Activated gamma-delta T cell treated with Interleukin-2 at 50 U/mL for 16 hours (primary cell): ENCODE data around the gene DPH5.
A peak's percentile ranks its signal among the peaks of the same experiment; 100 is the strongest.
"Not testable (repeated sequence)": the region's sequence is repeated elsewhere in the genome, so short reads cannot be mapped to it uniquely, and the experiment has no call there.

Experiments used
- DNase-seq: peaks from one replicate; pipeline ENCODE4 v3.0.0-alpha.2; 2020

DPH5 gene, protein sequence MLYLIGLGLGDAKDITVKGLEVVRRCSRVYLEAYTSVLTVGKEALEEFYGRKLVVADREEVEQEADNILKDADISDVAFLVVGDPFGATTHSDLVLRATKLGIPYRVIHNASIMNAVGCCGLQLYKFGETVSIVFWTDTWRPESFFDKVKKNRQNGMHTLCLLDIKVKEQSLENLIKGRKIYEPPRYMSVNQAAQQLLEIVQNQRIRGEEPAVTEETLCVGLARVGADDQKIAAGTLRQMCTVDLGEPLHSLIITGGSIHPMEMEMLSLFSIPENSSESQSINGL

DNA sequence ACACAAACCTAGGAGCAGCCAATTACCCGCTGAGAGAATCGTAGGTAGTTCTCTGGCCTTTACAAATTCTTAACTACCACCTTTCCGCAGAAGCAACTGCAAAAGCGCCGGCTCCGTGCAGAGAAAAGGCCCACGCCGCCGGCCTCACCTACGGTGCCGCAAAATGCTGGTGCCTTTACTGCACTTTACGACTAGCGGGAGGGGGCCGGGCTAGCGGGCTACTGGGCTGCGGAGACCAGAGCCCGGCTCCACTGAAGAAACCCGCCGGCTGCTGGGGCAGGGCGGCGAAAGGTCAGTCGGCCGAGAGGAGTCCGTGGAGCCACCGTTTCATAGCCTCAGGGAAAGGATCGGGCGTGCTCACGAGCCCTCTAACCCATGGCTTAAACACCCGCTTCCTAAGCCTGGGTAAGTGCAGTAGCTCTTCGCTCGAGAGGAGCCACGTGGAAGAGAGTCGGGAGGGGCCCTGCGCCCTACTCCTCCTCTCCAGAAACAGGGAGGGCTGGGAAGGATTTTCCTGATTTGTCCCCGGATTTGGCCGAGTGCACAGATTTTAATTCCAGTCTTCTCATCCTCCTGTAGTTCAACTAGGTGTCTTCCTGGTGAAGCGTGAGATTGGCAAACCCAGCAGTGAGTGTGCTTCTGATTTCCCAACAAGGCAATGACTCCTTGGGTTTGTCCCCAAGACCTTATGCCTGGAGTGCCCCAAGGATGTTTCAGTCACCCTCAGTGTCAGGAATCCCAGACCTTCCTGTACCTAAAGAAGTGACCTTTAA is at the start of gene DPH5:
TSS of gene DPH5 (minus strand) at position 128 of the 773 bp plus-strand sequence. CDS start 341 bp downstream, outside the sequence.
- DNase-seq, result peak; percentile 85

DNA sequence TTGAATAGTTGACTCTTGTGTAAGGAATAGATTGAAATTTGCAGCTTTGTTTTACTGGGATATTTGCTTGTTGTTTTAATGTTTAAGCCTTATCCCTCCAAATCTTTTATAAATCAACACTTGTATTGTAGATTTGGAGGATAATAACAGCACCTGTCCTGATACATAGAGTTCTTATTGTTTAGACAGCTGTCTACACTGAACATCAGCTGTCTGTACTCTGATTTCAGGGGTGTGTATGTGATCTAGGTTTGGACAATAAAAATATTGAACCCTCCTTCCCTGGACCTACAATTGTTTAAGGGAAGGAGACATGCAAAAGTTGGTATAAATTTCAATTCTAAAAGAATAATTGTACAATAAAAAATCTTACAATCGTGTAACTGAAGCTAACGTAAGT is 48.3 kb upstream of the DPH5 start:
- DNase-seq, result no peak

DNA sequence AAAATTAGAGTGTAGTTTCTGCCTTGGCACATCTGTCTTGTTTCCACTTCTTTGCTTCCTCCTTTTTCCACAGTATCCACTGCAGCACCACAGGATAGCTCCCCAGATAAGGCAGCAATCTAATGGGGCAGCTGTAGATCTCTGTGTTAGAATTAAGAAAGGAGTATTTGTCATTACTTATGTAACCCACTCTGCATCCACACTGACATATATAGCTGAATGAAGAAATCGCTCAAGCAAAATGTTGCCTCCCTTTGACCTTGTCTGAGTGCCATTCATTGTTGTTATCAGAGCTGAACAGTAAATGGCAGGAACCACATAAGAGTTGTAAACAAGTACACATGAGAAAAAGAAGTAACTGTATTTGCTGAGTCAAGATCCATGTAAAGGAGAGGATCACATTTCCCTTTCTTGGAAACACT is 45.9 kb upstream of the DPH5 start:
- no peak for DNase-seq

- no peak for DNase-seq
These were observed 43.6 kb upstream of the DPH5 start for GRCh38 chr1:101069158-101069557.

DNA sequence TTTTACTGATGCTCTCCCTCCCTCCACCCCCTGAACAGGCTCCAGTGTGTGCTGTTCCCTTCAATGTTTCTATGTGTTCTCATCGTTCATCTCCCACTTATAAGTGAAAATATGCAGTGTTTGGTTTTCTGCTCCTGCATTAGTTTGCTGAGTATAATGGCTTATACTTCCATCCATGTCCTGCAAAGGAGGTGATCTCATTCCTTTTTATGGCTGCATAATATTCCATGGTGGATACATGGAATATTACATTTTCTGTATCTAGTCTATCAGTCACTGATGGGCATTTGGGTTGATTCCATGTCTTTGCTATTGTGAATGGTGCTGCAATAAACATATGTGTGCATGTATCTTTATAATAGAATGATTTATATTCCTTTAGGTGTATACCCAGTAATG is 41.4 kb upstream of the DPH5 start:
- DNase-seq, result not testable (repeated sequence)

DNA sequence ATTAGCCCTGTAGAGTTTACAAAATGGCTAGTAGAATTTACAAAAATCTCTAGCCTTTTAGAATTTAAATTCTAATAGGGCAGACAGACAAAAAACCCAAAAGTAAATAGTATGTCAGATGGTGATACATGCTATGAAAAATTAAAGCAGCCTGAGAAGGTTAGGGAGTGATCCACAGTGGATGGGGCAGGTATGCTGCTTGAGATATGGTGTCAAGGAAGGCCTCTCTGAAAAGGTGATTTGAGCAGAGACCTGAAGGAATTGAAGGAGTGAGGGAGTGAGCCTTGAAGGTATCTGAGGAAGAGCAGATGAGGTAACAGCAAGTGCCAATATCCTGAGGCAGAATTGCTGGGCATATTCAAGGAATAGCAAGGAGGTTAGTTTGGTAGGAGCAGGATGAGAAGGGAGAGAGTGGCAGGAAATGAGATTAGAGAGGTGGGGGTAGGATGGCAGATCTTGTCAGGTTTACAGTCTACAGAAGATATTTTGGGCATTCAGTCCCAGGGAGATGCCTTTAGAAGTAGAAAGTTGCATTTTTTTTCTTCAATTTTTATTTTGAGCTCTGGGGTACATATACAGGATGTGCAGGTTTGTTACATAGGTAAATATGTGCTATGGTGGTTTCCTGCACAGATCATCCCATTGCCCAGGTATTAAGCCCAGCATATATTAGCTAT is 40.8 kb upstream of the DPH5 start:
- DNase-seq, result no peak

- DNase-seq, result no peak
These were observed 40.0 kb upstream of the DPH5 start for GRCh38 chr1:101065575-101065974.

DNA sequence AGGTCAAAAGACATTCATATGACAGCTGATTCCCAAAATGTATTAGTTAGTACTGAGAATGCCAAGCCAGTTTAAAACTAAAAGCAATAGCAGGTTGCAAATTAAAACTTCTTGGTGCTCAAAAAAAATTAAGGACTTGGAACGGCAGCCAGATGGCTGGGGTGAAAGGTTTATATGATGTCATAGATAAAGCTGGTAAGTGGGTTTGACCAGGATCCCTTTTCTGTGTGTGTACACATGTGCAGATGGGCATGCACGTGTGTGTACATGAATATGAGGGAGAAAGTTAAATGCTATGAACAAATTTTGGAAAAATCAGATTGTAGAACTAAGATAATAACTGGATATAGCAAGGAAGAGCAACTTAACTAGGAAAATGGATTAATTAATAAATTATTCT is 39.1 kb upstream of the DPH5 start:
- no peak for DNase-seq

DNA sequence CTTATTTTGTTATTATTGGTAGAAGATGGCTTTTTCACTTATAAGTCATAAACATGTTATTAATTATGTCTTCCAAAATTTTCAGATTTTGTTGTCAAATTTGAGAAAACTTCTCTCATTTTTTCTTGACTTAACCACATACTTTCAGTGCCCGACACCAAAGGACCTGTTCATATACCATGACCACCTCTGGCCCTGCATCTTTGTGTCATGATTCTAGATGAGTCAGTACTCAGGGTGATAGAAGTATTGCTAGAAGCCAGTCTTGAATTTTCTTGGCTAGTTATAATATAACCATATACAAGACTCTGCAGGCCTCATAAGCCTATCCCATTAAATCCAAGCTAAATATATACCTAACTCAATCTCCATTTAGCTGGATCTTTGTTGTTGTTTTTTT is 35.4 kb upstream of the DPH5 start:
- no peak for DNase-seq

GRCh38 chr1:101059945-101060542 is 34.5 kb upstream of the DPH5 start:
- DNase-seq, result no peak

DNA sequence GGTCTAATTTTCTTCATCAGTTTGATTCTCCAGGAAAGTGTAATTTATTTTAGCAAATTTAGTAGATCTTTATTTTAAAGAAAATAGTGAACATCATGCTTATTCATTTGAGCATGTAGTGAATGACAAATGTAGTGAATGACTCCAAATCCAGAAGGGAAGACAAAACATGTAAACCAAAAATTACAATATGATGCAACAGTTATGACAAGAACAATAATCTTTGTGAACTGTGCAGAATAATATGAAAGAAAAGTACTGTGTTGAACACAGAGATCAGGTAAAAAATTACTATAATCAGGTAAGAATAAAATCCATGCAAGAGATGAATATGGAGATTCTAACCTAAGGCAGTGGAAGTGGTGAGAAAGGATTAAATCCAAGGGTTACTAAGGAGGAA is 30.0 kb upstream of the DPH5 start:
- DNase-seq, result no peak

GRCh38 chr1:101051688-101052638 is 26.4 kb upstream of the DPH5 start:
- no peak for DNase-seq

DNA sequence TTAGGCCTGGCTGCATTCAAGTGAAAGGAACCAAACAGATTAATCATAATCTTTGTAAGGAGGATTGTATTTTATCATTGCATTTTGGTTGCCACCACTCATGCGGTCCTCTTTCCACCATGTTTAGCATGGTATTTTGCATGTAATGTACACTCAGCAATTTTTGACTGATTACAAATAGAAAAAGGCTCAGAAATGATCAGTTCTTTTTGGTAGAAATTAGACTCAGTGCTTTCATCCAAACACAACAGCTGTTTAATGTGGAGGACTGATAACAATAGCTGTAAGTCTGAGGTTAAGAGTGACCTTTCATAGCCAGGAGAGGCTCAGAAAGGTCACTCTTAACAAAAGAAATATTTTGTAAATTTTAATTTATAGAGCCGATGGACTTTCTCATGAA is 25.3 kb upstream of the DPH5 start:
- DNase-seq, result no peak

- no peak for DNase-seq
These were observed 19.2 kb upstream of the DPH5 start for GRCh38 chr1:101044749-101045148.

GRCh38 chr1:101044259-101044658 is 18.7 kb upstream of the DPH5 start:
- no peak for DNase-seq

GRCh38 chr1:101043776-101044175 is 18.2 kb upstream of the DPH5 start:
- no peak for DNase-seq

- DNase-seq, result no peak
These were observed 15.7 kb upstream of the DPH5 start for GRCh38 chr1:101041300-101041699.

GRCh38 chr1:101040666-101041065 is 15.1 kb upstream of the DPH5 start:
- no peak for DNase-seq

DNA sequence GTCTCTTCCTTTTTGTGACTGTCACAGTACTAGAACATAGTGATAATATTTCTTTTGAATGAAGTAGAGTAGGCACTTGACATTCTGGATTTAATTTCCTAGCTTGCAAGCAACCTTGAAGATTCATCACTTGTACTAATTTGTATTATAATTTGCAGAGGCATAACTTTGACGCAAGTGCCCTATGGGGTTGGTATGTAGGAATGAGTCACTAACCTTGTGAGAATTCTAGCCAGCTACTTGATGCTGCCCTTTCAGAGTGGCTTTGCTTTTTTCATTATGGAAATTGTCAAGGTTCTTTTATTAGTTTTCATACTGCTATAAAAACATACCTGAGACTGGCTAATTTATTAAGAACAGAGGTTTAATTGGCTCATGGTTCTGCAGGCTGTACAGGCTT is 13.7 kb upstream of the DPH5 start:
- DNase-seq, result no peak

- no peak for DNase-seq
These were observed 11.7 kb upstream of the DPH5 start for GRCh38 chr1:101037316-101037715.

DNA sequence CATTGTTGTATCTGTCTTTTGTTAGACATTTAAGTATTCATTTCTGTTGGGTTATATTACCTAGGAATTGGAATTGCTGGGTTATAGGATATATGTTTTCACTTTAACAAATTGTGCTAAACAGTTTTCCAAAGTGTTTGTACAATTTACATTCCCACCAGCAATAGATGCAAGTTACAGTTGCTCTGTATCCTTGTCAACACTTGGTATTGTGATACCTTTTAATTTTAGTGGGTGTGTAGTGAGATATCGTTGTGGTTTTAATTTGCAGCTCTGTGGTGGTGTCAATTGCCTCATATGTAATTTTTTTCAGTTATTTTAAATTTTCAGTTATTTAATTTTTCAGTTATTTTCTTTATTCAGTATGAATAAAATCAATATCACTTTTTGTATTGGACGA is 7.4 kb upstream of the DPH5 start:
- DNase-seq, result no peak

DNA sequence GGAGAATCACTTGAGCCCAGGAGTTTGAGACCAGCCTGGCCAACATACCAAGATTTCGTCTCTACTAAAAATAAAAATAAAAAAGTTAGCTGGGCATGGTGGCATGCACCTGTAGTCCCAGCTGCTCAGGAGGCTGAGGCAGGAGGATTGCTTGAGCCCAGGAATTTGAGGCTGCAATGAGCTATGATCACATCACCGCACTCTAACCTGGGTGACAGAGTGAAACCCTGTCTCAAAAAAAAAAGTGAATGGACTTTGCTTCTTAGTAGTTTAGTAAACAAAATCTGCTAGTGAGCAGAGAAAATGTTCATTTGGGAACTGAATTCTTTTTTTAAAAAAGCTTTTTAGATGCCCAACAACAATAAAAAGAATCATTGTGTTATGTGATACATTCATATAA is 6.5 kb upstream of the DPH5 start:
- not testable (repeated sequence) for DNase-seq
